Karpas-422 (cell line): ENCODE results near the gene ZFHX3. TPM values are rescaled to one million over a fixed set of nuclear protein-coding genes. Genes with fewer than 3 reads are reported as not detected.

Source experiments
- DNase-seq: peaks from one replicate; pipeline ENCODE4 v3.0.0-alpha.2; 2015
- H2AFZ ChIP-seq: fragments of 200-600 bp; sonication (generic); 2 replicates; pipeline ENCODE4 v1.6.1; 2014; ENCODE audit warnings: antibody characterized with exemption, low read length, mixed read lengths
- H3K27ac ChIP-seq: fragments of 200-600 bp; sonication (generic); 2 replicates; pipeline ENCODE4 v1.5.1; 2014; ENCODE audit warnings: mild to moderate bottlenecking, low read length, moderate library complexity
- H3K27me3 ChIP-seq: fragments of 200-600 bp; sonication (generic); 2 replicates; pipeline ENCODE4 v1.6.1; 2014; ENCODE audit warnings: low read length, mixed read lengths
- H3K36me3 ChIP-seq: fragments of 200-600 bp; sonication (generic); 2 replicates; pipeline ENCODE4 v1.6.1; 2014; ENCODE audit warnings: low read length, mixed read lengths; ENCODE audit not compliant: insufficient read depth
- H3K4me1 ChIP-seq: fragments of 200-600 bp; sonication (generic); 2 replicates; pipeline ENCODE4 v1.6.1; 2014; ENCODE audit warnings: mild to moderate bottlenecking, low read length, mixed read lengths
- H3K4me2 ChIP-seq: fragments of 200-600 bp; sonication (generic); 2 replicates; pipeline ENCODE4 v1.6.1; 2014; ENCODE audit warnings: low read length, low read depth, mild to moderate bottlenecking; ENCODE audit not compliant: poor library complexity, severe bottlenecking
- H3K4me3 ChIP-seq: fragments of 200-600 bp; sonication (generic); 2 replicates; pipeline ENCODE4 v1.5.1; 2014; ENCODE audit warnings: mild to moderate bottlenecking, antibody characterized with exemption, low read length, mixed read lengths
- H3K79me2 ChIP-seq: fragments of 200-600 bp; sonication (generic); 2 replicates; pipeline ENCODE4 v1.6.1; 2014; ENCODE audit warnings: mild to moderate bottlenecking, low read length, mixed read lengths
- H3K9ac ChIP-seq: fragments of 200-600 bp; sonication (generic); 2 replicates; pipeline ENCODE4 v1.6.0; 2014; ENCODE audit warnings: low read length
- H3K9me2 ChIP-seq: fragments of 200-600 bp; sonication (generic), shearing (Covaris generic); replicated peaks from 2 replicates; pipeline ENCODE4 v1.6.0; 2014; ENCODE audit warnings: mild to moderate bottlenecking, low read length, moderate library complexity; ENCODE audit not compliant: insufficient read depth
- H3K9me3 ChIP-seq: fragments of 300-700, 200-600 bp; sonication (generic); 2 replicates; pipeline ENCODE4 v1.6.1; 2014; ENCODE audit warnings: low read length, mixed read lengths
- H4K20me1 ChIP-seq: fragments of 200-600 bp; sonication (generic); 2 replicates; pipeline ENCODE4 v1.6.1; 2014; ENCODE audit warnings: mild to moderate bottlenecking, antibody characterized with exemption, low read length, low read depth; ENCODE audit not compliant: insufficient read depth
- total RNA-seq: library from RNA; depleted of rRNA; stranded (reverse); fragments of >200 nt; shearing (Covaris generic); gene quantifications from 2 replicates; pipeline ENCODE4 v1.2.3, GENCODE V29; 2014; ENCODE audit warnings: low replicate concordance

Gene ZFHX3
- total RNA-seq, 1 experiment from 2014 or later = 0.67 TPM

DNA sequence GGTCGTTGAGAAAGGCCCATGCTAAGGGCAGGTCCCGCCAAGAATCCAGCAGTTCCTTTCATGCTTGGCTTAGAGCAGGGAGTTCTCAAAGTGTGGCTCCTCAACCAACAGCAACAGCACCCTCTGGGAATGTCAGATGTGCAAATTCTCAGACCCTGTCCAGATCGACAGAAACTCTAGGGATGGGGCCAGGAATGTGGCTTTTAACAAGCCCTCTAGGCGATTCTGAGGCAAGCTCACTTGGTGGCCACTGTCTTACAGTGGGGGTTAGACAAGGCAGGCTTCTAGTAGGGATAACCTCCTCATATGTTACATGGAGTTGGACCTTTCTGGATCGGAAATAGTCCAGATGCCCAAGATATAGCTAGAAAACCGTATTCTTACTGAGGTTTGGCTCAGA lies 144.8 kb downstream of the ZFHX3 start:
- Histone ChIP-seq H3K27me3 (no peaks in the 10 kb centered on the region), H4K20me1 (no peaks in the 10 kb centered on the region), H2AFZ (no peak overlapping the region), H3K27ac (no peak overlapping the region), H3K79me2 (no peaks in the 10 kb centered on the region), H3K9ac (no peak overlapping the region), H3K4me2 (no peak overlapping the region), H3K4me1 (no peaks in the 10 kb centered on the region), H3K4me3 (no peak overlapping the region), H3K36me3 (no peaks in the 10 kb centered on the region), H3K9me3 (no peaks in the 10 kb centered on the region), H3K9me2 (no peaks in the 10 kb centered on the region)
- DNase-seq = no peak

DNA sequence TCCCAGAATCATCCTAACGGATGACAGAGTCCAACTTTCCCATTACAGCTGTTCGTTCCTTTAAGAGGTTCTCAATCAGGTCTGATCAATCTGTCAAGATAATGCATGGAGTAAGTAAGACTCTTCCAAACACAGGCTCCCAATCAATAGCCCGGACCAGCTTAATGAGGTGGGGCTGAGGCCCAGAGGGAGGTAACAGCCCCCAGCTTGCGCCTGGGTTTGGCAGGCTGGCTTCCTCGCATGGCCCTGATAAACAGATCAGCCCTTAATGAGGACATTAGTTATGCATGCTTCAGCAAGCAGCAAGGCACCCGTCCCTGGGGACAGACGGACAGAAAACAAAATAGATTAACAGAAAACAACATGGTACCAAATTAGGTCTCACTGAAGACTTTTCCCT lies 145.7 kb downstream of the ZFHX3 start:
- H3K4me1 ChIP-seq = no peaks in the 10 kb centered on the region
- DNase-seq = no peak
- no peaks in the 10 kb centered on the region for H3K27me3 ChIP-seq
- no peak overlapping the region for H2AFZ ChIP-seq
- no peaks in the 10 kb centered on the region for H3K36me3 ChIP-seq
- no peaks in the 10 kb centered on the region for H3K79me2 ChIP-seq
- H3K9me2 ChIP-seq = no peaks in the 10 kb centered on the region
- no peak overlapping the region for H3K27ac ChIP-seq
- no peaks in the 10 kb centered on the region for H4K20me1 ChIP-seq
- H3K4me2 ChIP-seq = no peak overlapping the region
- H3K9ac ChIP-seq = no peak overlapping the region
- no peak overlapping the region for H3K4me3 ChIP-seq
- no peaks in the 10 kb centered on the region for H3K9me3 ChIP-seq

DNA sequence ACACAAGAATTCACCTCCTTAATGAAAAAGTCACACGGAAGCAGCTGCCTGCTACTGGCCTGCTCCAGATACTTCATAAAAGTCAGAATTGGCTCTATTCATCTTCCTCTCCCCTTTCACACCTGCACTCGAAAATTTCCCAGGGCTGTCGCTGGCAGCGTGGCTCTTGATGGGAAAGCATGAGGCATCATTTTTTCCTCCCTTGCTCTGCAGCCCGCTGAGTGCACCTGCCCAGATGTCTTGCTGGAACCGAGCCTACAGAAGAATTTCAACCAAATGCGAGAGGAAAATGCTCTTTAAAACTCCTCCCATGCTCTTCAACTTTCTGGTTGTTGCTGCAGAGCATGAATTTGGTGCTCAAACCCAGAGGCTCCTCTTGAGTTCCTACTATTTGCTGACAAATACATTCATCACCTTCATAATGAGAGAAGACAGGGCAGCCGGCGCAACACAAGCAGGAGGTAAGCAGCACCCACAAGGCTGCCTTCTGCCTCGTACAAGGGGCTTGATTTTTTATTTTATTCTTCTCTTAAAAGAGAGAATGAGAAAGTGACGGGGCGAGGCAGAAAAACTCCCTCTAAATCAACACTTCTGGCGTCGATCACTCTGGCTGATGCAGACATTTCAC lies 146.8 kb downstream of the ZFHX3 start:
- Histone ChIP-seq H3K4me3 (no peak overlapping the region), H3K9me2 (no peaks in the 10 kb centered on the region), H2AFZ (no peak overlapping the region), H3K9me3 (no peaks in the 10 kb centered on the region), H3K79me2 (no peaks in the 10 kb centered on the region), H3K36me3 (no peaks in the 10 kb centered on the region), H4K20me1 (no peaks in the 10 kb centered on the region), H3K4me1 (no peaks in the 10 kb centered on the region), H3K27me3 (no peaks in the 10 kb centered on the region), H3K27ac (no peak overlapping the region), H3K9ac (no peak overlapping the region), H3K4me2 (no peak overlapping the region)
- no peak for DNase-seq

DNA sequence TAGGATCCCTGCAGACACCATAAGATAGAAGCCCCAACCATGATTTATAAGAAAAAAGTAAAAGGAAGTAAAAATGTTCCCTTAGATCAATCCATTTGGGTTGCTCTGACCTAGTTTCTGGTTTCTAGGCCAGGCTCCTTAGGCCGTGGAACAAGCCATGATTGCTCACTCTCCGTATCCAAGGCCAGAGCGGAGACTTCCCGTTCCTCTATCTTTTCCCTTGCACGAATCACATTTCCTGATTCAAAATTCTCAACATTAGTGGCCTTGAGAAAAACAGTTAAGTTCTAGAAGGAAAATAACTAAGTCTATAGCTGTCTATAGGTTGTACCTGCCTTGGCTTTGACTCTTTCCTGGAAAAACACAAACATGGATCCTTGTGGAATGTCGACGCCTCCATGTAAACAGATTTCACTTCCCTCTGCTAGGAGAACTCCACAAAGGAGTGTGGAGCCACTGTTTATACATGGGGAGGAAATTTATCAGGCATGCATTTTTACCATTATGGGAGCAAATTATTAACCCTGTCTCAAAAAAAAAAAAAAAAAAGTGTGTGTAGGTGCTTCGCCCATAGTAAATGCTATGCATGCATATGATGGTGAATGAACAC lies 149.6 kb downstream of the ZFHX3 start:
- Histone ChIP-seq H3K36me3 (no peaks in the 10 kb centered on the region), H3K9me2 (no peaks in the 10 kb centered on the region), H4K20me1 (no peaks in the 10 kb centered on the region), H2AFZ (no peak overlapping the region), H3K4me1 (no peaks in the 10 kb centered on the region), H3K9me3 (no peaks in the 10 kb centered on the region), H3K4me2 (no peak overlapping the region), H3K79me2 (no peaks in the 10 kb centered on the region), H3K27ac (no peak overlapping the region), H3K9ac (no peak overlapping the region), H3K27me3 (no peaks in the 10 kb centered on the region), H3K4me3 (no peak overlapping the region)
- no peak for DNase-seq

DNA sequence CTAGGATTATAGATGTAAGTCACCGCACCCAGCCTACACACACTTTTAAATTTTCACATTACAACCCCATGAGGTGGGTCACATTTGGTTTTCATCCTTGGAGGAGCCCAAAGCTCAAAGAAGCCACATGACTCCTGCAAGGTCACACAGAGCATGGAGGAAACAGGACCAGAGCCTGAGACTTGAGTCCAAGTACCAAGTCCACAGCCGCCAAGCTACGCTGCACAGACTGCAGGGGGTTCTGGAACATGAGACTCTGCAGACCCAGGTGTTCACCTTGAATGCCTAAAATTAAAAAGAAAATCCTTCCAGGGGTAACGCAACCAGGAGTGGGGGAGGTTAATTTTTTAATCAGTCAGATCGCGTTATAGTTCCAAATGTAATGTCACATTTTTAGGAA lies 150.2 kb downstream of the ZFHX3 start:
- Histone ChIP-seq H3K4me3 (no peak overlapping the region), H3K9ac (no peak overlapping the region), H4K20me1 (no peaks in the 10 kb centered on the region), H3K27me3 (no peaks in the 10 kb centered on the region), H3K4me2 (no peak overlapping the region), H3K27ac (no peak overlapping the region), H3K4me1 (no peaks in the 10 kb centered on the region), H3K9me3 (no peaks in the 10 kb centered on the region), H2AFZ (no peak overlapping the region), H3K36me3 (no peaks in the 10 kb centered on the region), H3K79me2 (no peaks in the 10 kb centered on the region), H3K9me2 (no peaks in the 10 kb centered on the region)
- DNase-seq = no peak

DNA sequence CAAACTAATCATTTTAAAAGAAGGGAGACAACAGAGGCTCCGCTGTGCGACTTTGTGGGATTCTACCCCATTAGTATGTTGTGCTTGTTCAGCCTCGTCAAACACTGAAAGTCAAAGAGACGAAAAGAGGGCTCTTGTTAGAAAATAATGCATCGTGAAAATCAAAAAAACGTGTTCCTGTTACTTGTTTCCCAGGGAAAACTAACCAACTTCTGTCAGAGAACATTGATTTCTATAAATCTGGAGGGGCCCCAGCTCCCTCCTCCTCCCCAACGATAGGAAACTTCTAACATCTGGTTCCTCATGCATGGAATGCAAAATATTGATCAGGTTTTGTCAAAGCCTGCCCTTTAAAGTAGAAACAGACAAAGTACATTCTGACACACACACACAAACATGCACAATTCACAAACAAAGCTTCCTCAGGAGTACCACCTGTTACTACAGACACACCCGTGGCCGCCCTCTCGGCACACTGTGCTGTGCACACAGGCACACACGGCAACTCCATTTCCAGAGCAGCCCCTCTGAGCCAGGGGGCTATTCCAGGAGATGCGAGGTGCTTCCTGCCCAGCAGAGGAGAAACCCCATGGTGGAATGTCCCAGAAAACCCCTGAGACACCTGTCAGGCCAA lies 151.3 kb downstream of the ZFHX3 start:
- Histone ChIP-seq H3K27ac (no peak overlapping the region), H3K4me1 (no peaks in the 10 kb centered on the region), H3K4me2 (no peak overlapping the region), H3K36me3 (no peaks in the 10 kb centered on the region), H3K4me3 (no peak overlapping the region), H3K9me2 (no peaks in the 10 kb centered on the region), H3K79me2 (no peaks in the 10 kb centered on the region), H4K20me1 (no peaks in the 10 kb centered on the region), H3K9me3 (no peaks in the 10 kb centered on the region), H3K27me3 (no peaks in the 10 kb centered on the region), H2AFZ (no peak overlapping the region), H3K9ac (no peak overlapping the region)
- no peak for DNase-seq

DNA sequence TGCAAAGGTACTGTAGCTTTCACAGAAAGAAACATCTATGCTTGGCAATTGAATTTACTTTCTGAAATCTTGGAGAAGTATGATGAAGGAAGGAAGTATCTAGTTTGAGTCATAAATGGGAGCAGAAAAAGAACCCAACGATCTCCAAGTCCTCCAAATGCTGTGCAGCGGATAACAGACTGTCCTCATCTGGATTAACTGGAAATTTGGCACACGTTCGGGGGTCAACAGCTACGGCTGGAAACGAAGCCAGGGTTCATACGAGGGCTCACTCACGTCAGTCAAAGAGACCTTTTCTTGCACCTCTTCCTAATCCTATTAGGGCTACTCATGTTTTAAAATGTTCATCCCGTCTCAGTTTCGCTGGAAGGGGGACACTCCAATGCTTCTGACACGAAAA lies 152.0 kb downstream of the ZFHX3 start:
- no peak overlapping the region for H3K4me3 ChIP-seq
- no peak for DNase-seq
- H3K27me3 ChIP-seq = no peaks in the 10 kb centered on the region
- H3K4me1 ChIP-seq = no peaks in the 10 kb centered on the region
- no peak overlapping the region for H3K4me2 ChIP-seq
- H3K79me2 ChIP-seq = no peaks in the 10 kb centered on the region
- H3K27ac ChIP-seq = no peak overlapping the region
- H3K36me3 ChIP-seq = no peaks in the 10 kb centered on the region
- H3K9me3 ChIP-seq = no peaks in the 10 kb centered on the region
- H3K9me2 ChIP-seq = no peaks in the 10 kb centered on the region
- H2AFZ ChIP-seq = no peak overlapping the region
- no peaks in the 10 kb centered on the region for H4K20me1 ChIP-seq
- no peak overlapping the region for H3K9ac ChIP-seq

DNA sequence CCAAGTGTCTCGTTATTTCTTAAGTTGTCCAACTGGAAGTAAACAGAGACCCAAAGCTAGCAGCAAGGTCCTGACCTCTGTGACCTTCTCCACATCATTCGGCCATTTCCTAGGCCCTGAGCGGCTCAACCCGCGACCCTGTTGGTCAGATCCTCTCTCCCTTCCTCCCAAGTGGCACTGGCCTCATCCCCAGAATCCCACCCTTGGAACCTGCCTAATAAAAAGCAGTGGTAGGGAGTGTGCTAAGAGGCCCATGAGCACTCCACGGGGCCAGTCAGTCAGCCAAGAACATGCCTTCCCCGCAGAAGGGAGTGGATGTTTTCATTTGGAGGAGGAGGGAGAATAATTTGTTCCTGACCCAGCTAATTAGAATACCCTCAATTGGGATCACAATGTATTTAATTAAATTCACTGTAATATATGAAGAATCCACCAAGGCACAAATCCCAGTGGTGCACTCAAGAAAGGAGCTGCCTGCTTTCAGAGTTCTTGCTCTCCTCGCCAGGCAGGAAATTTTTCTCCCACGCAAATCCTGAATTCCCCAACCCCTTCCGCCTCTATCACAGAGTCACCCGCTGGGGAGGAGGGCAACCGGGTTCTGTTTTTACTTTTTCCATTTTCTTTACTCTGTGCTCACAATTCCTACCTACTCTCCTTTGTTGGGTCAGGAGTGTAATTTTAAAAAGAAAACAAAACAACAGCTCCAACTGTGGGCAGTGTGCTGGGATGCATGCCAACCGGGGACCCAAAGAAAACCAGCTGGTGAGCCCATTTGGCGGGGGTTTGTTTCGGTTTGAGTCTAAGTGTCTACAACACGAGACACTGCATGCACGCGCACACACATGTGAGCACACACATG lies 153.4 kb downstream of the ZFHX3 start:
- DNase-seq = no peak
- H3K36me3 ChIP-seq = no peaks in the 10 kb centered on the region
- H3K4me1 ChIP-seq = no peaks in the 10 kb centered on the region
- H2AFZ ChIP-seq = no peak overlapping the region
- no peaks in the 10 kb centered on the region for H4K20me1 ChIP-seq
- H3K9me3 ChIP-seq = no peaks in the 10 kb centered on the region
- H3K4me3 ChIP-seq = no peak overlapping the region
- H3K9ac ChIP-seq = no peak overlapping the region
- H3K9me2 ChIP-seq = no peaks in the 10 kb centered on the region
- no peaks in the 10 kb centered on the region for H3K27me3 ChIP-seq
- no peaks in the 10 kb centered on the region for H3K79me2 ChIP-seq
- H3K27ac ChIP-seq = no peak overlapping the region
- H3K4me2 ChIP-seq = no peak overlapping the region
